SK-N-SH treated with all-trans-retinoic acid at 6 μM for 48 hours (cell line): ENCODE data around the gene MAGEA10.
"Not testable (repeated sequence)": the region's sequence is repeated elsewhere in the genome, so short reads cannot be mapped to it uniquely, and the experiment has no call there.

Source experiments
- ATAC-seq: fragments of 200-7000 bp; cut with Tn5 transposase; 3 replicates; pipeline ENCODE4 v1.9.1; 2020; ENCODE audit warnings: mild to moderate bottlenecking, moderate library complexity
- ARNTL ChIP-seq: fragments of 450-650 bp; formaldehyde crosslinking; IDR thresholded peaks from 2 replicates; pipeline ENCODE4 v1.5.0; 2020; ENCODE audit warnings: low read depth, mild to moderate bottlenecking, moderate library complexity, borderline replicate concordance
- BACH2 ChIP-seq: fragments of 250-450 bp; sonication (Bioruptor Pico); IDR thresholded peaks from 2 replicates; pipeline ENCODE4 v1.9.0; 2021; ENCODE audit warnings: mild to moderate bottlenecking, borderline replicate concordance
- CREB5 ChIP-seq: fragments of 250-450 bp; sonication (Bioruptor Pico); IDR thresholded peaks from 2 replicates; pipeline ENCODE4 v1.5.1; 2020; ENCODE audit warnings: low read depth, mild to moderate bottlenecking, moderate library complexity
- CSDC2 ChIP-seq: fragments of 250-450 bp; sonication (Bioruptor Pico); IDR thresholded peaks from 2 replicates; pipeline ENCODE4 v1.5.0; 2020; ENCODE audit warnings: mild to moderate bottlenecking, moderate library complexity
- ESRRG ChIP-seq: fragments of 250-450 bp; sonication (Bioruptor Pico); IDR thresholded peaks from 2 replicates; pipeline ENCODE4 v1.6.1; 2021; ENCODE audit warnings: mild to moderate bottlenecking
- GLIS3 ChIP-seq: fragments of 250-450 bp; sonication (Bioruptor Pico); IDR thresholded peaks from 2 replicates; pipeline ENCODE4 v1.5.0; 2020; ENCODE audit warnings: mild to moderate bottlenecking, moderate library complexity
- ISL1 ChIP-seq: fragments of 250-450 bp; sonication (Bioruptor Pico); IDR thresholded peaks from 2 replicates; pipeline ENCODE4 v2.1.2; 2022; ENCODE audit warnings: mild to moderate bottlenecking, moderate library complexity
- OSR1 ChIP-seq: fragments of 250-450 bp; sonication (Bioruptor Pico); IDR thresholded peaks from 2 replicates; pipeline ENCODE4 v1.8.0; 2022; ENCODE audit warnings: moderate library complexity, mild to moderate bottlenecking, inconsistent platforms
- PPARA ChIP-seq: fragments of 250-450 bp; sonication (Bioruptor Pico); IDR thresholded peaks from 2 replicates; pipeline ENCODE4 v1.5.0; 2020; ENCODE audit warnings: mild to moderate bottlenecking, borderline replicate concordance
- SNAI2 ChIP-seq: fragments of 250-450 bp; sonication (Bioruptor Pico); IDR thresholded peaks from 2 replicates; pipeline ENCODE4 v1.5.0; 2020; ENCODE audit warnings: mild to moderate bottlenecking, moderate library complexity
- TCF4 ChIP-seq: fragments of 250-450 bp; sonication (Bioruptor Pico); IDR thresholded peaks from 2 replicates; pipeline ENCODE4 v1.8.0; 2021; ENCODE audit warnings: mild to moderate bottlenecking, moderate library complexity, borderline replicate concordance
- TOX ChIP-seq: fragments of 250-450 bp; sonication (Bioruptor Pico); IDR thresholded peaks from 2 replicates; pipeline ENCODE4 v1.8.0; 2021; ENCODE audit warnings: mild to moderate bottlenecking, moderate library complexity, borderline replicate concordance
- TSHZ2 ChIP-seq: fragments of 250-450 bp; sonication (Bioruptor Pico); IDR thresholded peaks from 2 replicates; pipeline ENCODE4 v1.5.0; 2020; ENCODE audit warnings: mild to moderate bottlenecking, moderate library complexity
- ZC3H10 ChIP-seq: fragments of 250-450 bp; sonication (Bioruptor Pico); IDR thresholded peaks from 2 replicates; pipeline ENCODE4 v1.5.1; 2021; ENCODE audit warnings: mild to moderate bottlenecking, moderate library complexity
- ZFP30 ChIP-seq: fragments of 450-650 bp; formaldehyde crosslinking; IDR thresholded peaks from 2 replicates; pipeline ENCODE4 v1.5.0; 2022; ENCODE audit warnings: mild to moderate bottlenecking, moderate library complexity
- ZNF565 ChIP-seq: fragments of 450-650 bp; formaldehyde crosslinking; conservative IDR thresholded peaks from 2 replicates; pipeline ENCODE4 v1.5.0; 2020; ENCODE audit warnings: low read depth, mild to moderate bottlenecking, moderate library complexity
- ZNF8 ChIP-seq: fragments of 450-650 bp; formaldehyde crosslinking; IDR thresholded peaks from 2 replicates; pipeline ENCODE4 v1.5.0; 2020; ENCODE audit warnings: mild to moderate bottlenecking, moderate library complexity
- TF ChIP-seq, protein P1 (sequence below): fragments of 250-450 bp; sonication (Bioruptor Pico); IDR thresholded peaks from 2 replicates; pipeline ENCODE4 v1.5.1; 2021; ENCODE audit warnings: mild to moderate bottlenecking, moderate library complexity

Gene MAGEA10

DNA sequence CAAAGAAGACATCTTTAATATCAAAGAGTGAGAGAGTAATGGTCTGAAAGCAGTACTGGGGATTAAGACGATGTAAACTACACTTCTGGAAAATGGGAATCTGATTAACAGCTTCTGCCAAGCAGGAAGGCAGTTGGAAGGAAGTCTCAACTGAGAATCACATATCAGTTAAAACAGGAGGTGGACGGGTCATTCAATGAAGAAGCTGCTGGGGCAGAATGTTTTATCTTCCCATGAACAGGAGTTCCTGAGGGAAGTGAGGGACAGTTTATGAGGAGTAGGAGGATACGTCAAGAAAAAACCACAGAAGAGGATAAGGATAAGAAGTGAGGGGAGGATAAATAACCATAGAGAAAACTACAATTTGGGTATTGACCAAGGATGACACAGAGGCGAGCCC is 38.7 kb upstream of the MAGEA10 start:
- ATAC-seq: no peak
- no peak for TF ChIP-seq ARNTL (CRISPR knock-in tag)
- TF ChIP-seq OSR1 (CRISPR knock-in tag): no peak
- TF ChIP-seq ZFP30: no peak
- no peak for TF ChIP-seq ZNF565
- TF ChIP-seq TSHZ2 (CRISPR knock-in tag): no peak
- TF ChIP-seq ESRRG (CRISPR knock-in tag): no peak
- TF ChIP-seq PPARA: no peak
- no peak for TF ChIP-seq SNAI2 (CRISPR knock-in tag)
- TF ChIP-seq TCF4 (CRISPR knock-in tag): no peak
- no peak for TF ChIP-seq CREB5 (CRISPR knock-in tag)
- TF ChIP-seq GLIS3 (CRISPR knock-in tag): no peak
- TF ChIP-seq BACH2 (CRISPR knock-in tag): no peak
- no peak for TF ChIP-seq CSDC2
- TF ChIP-seq, protein P1, sequence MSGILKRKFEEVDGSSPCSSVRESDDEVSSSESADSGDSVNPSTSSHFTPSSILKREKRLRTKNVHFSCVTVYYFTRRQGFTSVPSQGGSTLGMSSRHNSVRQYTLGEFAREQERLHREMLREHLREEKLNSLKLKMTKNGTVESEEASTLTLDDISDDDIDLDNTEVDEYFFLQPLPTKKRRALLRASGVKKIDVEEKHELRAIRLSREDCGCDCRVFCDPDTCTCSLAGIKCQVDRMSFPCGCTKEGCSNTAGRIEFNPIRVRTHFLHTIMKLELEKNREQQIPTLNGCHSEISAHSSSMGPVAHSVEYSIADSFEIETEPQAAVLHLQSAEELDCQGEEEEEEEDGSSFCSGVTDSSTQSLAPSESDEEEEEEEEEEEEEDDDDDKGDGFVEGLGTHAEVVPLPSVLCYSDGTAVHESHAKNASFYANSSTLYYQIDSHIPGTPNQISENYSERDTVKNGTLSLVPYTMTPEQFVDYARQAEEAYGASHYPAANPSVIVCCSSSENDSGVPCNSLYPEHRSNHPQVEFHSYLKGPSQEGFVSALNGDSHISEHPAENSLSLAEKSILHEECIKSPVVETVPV (CRISPR knock-in tag): no peak
- TF ChIP-seq ISL1: no peak

GRCh38 chrX:152175892-152176291 is 37.5 kb upstream of the MAGEA10 start:
- ATAC-seq: not testable (repeated sequence)

DNA sequence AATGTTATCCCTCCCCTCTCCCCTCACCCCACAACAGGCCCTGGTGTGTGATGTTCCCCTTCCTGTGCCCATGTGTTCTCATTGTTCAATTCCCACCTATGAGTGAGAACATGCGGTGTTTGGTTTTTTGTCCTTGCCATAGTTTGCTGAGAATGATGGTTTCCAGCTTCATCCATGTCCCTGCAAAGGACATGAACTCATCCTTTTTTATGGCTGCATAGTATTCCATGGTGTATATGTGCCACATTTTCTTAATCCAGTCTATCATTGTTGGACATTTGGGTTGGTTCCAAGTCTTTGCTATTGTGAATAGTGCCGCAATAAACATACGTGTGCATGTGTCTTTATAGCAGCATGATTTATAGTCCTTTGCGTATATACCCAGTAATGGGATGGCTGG is 35.5 kb upstream of the MAGEA10 start:
- not testable (repeated sequence) for ATAC-seq

DNA sequence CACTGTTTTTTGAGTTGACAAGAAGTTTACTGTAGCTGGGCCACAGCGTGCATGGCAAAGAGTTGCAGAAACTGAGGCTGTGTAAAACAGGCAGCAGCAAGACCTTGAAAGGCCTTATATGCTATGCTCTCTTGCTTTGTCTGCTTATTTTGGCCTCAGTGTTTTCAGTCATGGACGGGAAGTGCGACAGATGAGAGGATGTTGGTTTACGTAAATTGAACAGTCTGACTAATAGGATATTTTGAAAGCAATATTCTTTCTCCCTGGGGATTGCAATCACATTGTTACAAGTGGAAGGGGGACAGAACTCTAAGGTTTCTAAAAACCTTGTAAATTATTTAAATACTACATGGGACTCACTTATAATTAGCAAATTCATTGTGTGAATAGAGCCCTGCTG is 32.2 kb upstream of the MAGEA10 start:
- TF ChIP-seq CREB5 (CRISPR knock-in tag) (no peak), TSHZ2 (CRISPR knock-in tag) (no peak), ZNF8 (CRISPR knock-in tag) (no peak), ZC3H10 (CRISPR knock-in tag) (no peak), TOX (no peak), ARNTL (CRISPR knock-in tag) (no peak), ISL1 (no peak), TCF4 (CRISPR knock-in tag) (no peak)
- TF ChIP-seq, protein P1 (CRISPR knock-in tag): no peak
- no peak for ATAC-seq
